GM21825 (cell line): Measurements from ENCODE around the gene TMEM132E.

Experiments used
- ATAC-seq: cut with Tn5 transposase; IDR thresholded peaks from one replicate; pipeline ENCODE4 v1.9.1; 2021; ENCODE audit warnings: mild to moderate bottlenecking, moderate library complexity; ENCODE audit not compliant: unreplicated experiment

The TMEM132E gene

GRCh38 chr17:34596920-34597319, 17.5 kb downstream of the TMEM132E start:
- no peak for ATAC-seq

GRCh38 chr17:34598161-34598776, 18.9 kb downstream of the TMEM132E start:
- no peak for ATAC-seq

GRCh38 chr17:34601416-34601815, 22.0 kb downstream of the TMEM132E start:
- ATAC-seq, result no peak

GRCh38 chr17:34603974-34604373, 24.6 kb downstream of the TMEM132E start:
- no peak for ATAC-seq

GRCh38 chr17:34606763-34607162, 27.4 kb downstream of the TMEM132E start:
- ATAC-seq, result no peak

- no peak for ATAC-seq
Measured at GRCh38 chr17:34607917-34608316, 28.5 kb downstream of the TMEM132E start.

- ATAC-seq, result no peak
Measured at GRCh38 chr17:34609210-34609609, 29.8 kb downstream of the TMEM132E start.

GRCh38 chr17:34610039-34610438, 30.7 kb downstream of the TMEM132E start:
- no peak for ATAC-seq

- ATAC-seq, result no peak
Measured at GRCh38 chr17:34610506-34610905, 31.1 kb downstream of the TMEM132E start.

- ATAC-seq, result no peak
Measured at GRCh38 chr17:34613064-34614019, 34.0 kb downstream of the TMEM132E start.

GRCh38 chr17:34614698-34615097, 35.3 kb downstream of the TMEM132E start:
- no peak for ATAC-seq

- ATAC-seq, result no peak
Measured at GRCh38 chr17:34615326-34615725, 35.9 kb downstream of the TMEM132E start.

GRCh38 chr17:34616148-34616547, 36.8 kb downstream of the TMEM132E start:
- no peak for ATAC-seq

GRCh38 chr17:34617398-34617797, 38.0 kb downstream of the TMEM132E start:
- no peak for ATAC-seq

GRCh38 chr17:34619687-34620217, 40.4 kb downstream of the TMEM132E start:
- ATAC-seq, result no peak

- ATAC-seq, result no peak
Measured at GRCh38 chr17:34620458-34620857, 41.1 kb downstream of the TMEM132E start.

GRCh38 chr17:34622862-34623623, 43.7 kb downstream of the TMEM132E start:
- ATAC-seq, result no peak

- no peak for ATAC-seq
Measured at GRCh38 chr17:34623856-34624766, 44.7 kb downstream of the TMEM132E start.

GRCh38 chr17:34624767-34625383, 45.5 kb downstream of the TMEM132E start:
- ATAC-seq, result no peak
